GM23248 (cell line): ENCODE results near the gene ALAS2. TPM values are rescaled to one million over a fixed set of nuclear protein-coding genes. Genes with fewer than 3 reads are reported as not detected.

Experiments
- DNase-seq: peaks from one replicate; pipeline ENCODE4 v3.0.0-alpha.2; 2015
- H2AFZ ChIP-seq: fragments of 200-600 bp; sonication (generic); 2 replicates; pipeline ENCODE4 v1.6.1; 2016; ENCODE audit warnings: antibody characterized with exemption
- H3F3A ChIP-seq: fragments of 200-600 bp; sonication (generic); 2 replicates; pipeline ENCODE4 v1.6.1; 2016; ENCODE audit warnings: mild to moderate bottlenecking, antibody characterized with exemption, mixed run types; ENCODE audit not compliant: insufficient read depth
- H3K27ac ChIP-seq: fragments of 200-600 bp; sonication (generic); 2 replicates; pipeline ENCODE4 v1.5.1; 2016; ENCODE audit warnings: mild to moderate bottlenecking
- H3K27me3 ChIP-seq: fragments of 200-600 bp; sonication (generic); replicated peaks from 2 replicates; pipeline ENCODE4 v1.6.1; 2016; ENCODE audit warnings: mild to moderate bottlenecking; ENCODE audit not compliant: insufficient read depth
- H3K36me3 ChIP-seq: fragments of 200-600 bp; sonication (generic); 2 replicates; pipeline ENCODE4 v1.6.1; 2016; ENCODE audit warnings: low read depth, mild to moderate bottlenecking
- H3K4me1 ChIP-seq: fragments of 200-600 bp; sonication (generic); 2 replicates; pipeline ENCODE4 v1.6.1; 2016; ENCODE audit warnings: mild to moderate bottlenecking; ENCODE audit not compliant: insufficient read depth
- H3K4me2 ChIP-seq: fragments of 200-600 bp; sonication (generic); one replicate; pipeline ENCODE4 v1.6.1; 2016; ENCODE audit warnings: mild to moderate bottlenecking; ENCODE audit not compliant: unreplicated experiment
- H3K4me3 ChIP-seq: fragments of 200-600 bp; sonication (generic); 2 replicates; pipeline ENCODE4 v1.5.1; 2016; ENCODE audit warnings: mild to moderate bottlenecking
- H3K79me2 ChIP-seq: fragments of 200-600 bp; sonication (generic); 2 replicates; pipeline ENCODE4 v1.6.1; 2016; ENCODE audit warnings: mild to moderate bottlenecking; ENCODE audit not compliant: insufficient read depth
- H3K9ac ChIP-seq: fragments of 200-600 bp; sonication (generic); 2 replicates; pipeline ENCODE4 v1.6.1; 2016; ENCODE audit warnings: mild to moderate bottlenecking
- H3K9me2 ChIP-seq: fragments of 200-600 bp; sonication (generic); 2 replicates; pipeline ENCODE4 v1.6.1; 2016; ENCODE audit warnings: mixed run types, mild to moderate bottlenecking, moderate library complexity; ENCODE audit not compliant: insufficient read depth
- H3K9me3 ChIP-seq: fragments of 200-600 bp; sonication (generic); one replicate; pipeline ENCODE4 v1.6.1; 2017; ENCODE audit warnings: low read depth
- H4K20me1 ChIP-seq: fragments of 200-600 bp; sonication (generic); 2 replicates; pipeline ENCODE4 v1.6.0; 2016; ENCODE audit not compliant: insufficient read depth
- EZH2 ChIP-seq: fragments of 200-600 bp; sonication (generic); IDR thresholded peaks from 2 replicates; pipeline ENCODE4 v1.6.1; 2018; ENCODE audit warnings: antibody characterized with exemption, mild to moderate bottlenecking; ENCODE audit not compliant: insufficient read depth, poor library complexity, severe bottlenecking
- EZH2phosphoT487 ChIP-seq: fragments of 200-600 bp; sonication (generic); IDR thresholded peaks from 2 replicates; pipeline ENCODE4 v1.6.1; 2018; ENCODE audit warnings: antibody characterized with exemption, moderate library complexity, mild to moderate bottlenecking, low read depth; ENCODE audit not compliant: insufficient read depth
- WGBS, 2 experiments: methylation state at CpG; one replicate each; pipeline ENCODE4 v1.1.6; 2015 to 2017; ENCODE audit warnings: low lambda C conversion rate in 2 of 2, low coverage in 1 of 2; ENCODE audit errors: missing lambda C conversion rate in 2 of 2; 5-methylcytosine and 5-hydroxymethylcytosine counted together
- in situ Hi-C: fragments of 300-500 bp; cut with MboI; formaldehyde crosslinking; loops from 2 replicates; pipeline ENCODE4 v1.15.0; 2020
- polyA plus RNA-seq: library from polyadenylated mRNA; unstranded; fragments of >200 nt; fragmentation: Nextera tagmentation; extraction: Ambion mirVana; gene quantifications from 2 replicates; pipeline ENCODE4 v1.2.1, GENCODE V29; 2016
- total RNA-seq: library from RNA; depleted of rRNA; stranded (reverse); fragments of >200 nt; shearing (Covaris generic); gene quantifications from 2 replicates; pipeline ENCODE4 v1.2.3, GENCODE V29; 2014

The ALAS2 gene
- total and polyA plus RNA-seq, 2 experiments from 2014 or later: not detected

- in situ Hi-C loops: no loop called here
- H3K4me3 ChIP-seq: no peak overlapping the region
- no peaks in the 10 kb centered on the region for H3K9me2 ChIP-seq
- H3K9ac ChIP-seq: no peak overlapping the region
- no peaks in the 10 kb centered on the region for H4K20me1 ChIP-seq
- H3K4me1 ChIP-seq: no peaks in the 10 kb centered on the region
- DNase-seq: peak; percentile 16
- no peaks in the 10 kb centered on the region for H3K36me3 ChIP-seq
- no peaks in the 10 kb centered on the region for H3F3A ChIP-seq
- no peaks in the 10 kb centered on the region for H3K27me3 ChIP-seq
- H3K9me3 ChIP-seq: no peaks in the 10 kb centered on the region
- WGBS, 2 experiments: 36 to 80% methylated on average over 3 of the region's 3 CpGs
- H3K79me2 ChIP-seq: no peaks in the 10 kb centered on the region
- TF ChIP-seq EZH2phosphoT487: no peak
- no peak for TF ChIP-seq EZH2
- no peak overlapping the region for H2AFZ ChIP-seq
- H3K27ac ChIP-seq: no peak overlapping the region
- H3K4me2 ChIP-seq: no peak overlapping the region
These were observed 8.7 kb upstream of the ALAS2 start for GRCh38 chrX:55039471-55039870.

DNA sequence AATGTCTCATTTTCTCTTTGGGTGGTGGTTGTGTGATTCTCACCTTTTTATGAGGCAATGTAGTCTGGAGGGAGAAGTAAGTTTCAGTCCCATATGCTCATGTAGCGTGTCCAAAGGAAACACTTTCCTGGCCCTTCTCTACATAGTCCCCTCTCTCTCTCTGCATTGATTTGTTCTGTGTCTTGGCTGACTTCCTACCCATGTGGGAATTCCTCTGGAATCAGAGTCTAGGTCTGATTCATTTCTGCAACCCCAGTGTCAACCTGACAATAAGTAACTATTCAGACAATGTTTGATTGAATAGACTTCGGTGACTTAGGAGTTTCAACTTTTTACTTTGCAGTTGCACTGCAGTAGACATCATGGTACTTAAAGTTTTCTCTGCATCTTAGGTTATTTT lies 2.7 kb upstream of the ALAS2 start:
- Histone ChIP-seq H3K36me3 (no peaks in the 10 kb centered on the region), H3F3A (no peaks in the 10 kb centered on the region), H3K4me3 (no peak overlapping the region), H3K4me2 (no peak overlapping the region), H3K79me2 (no peaks in the 10 kb centered on the region), H2AFZ (no peak overlapping the region), H3K27ac (no peak overlapping the region), H3K27me3 (no peaks in the 10 kb centered on the region), H3K4me1 (no peaks in the 10 kb centered on the region), H3K9me3 (no peaks in the 10 kb centered on the region), H3K9me2 (no peaks in the 10 kb centered on the region), H3K9ac (no peak overlapping the region), H4K20me1 (no peaks in the 10 kb centered on the region)
- DNase-seq: no peak
- 24 to 28% methylated on average over 2 of the region's 2 CpGs for WGBS, 2 experiments
- TF ChIP-seq EZH2phosphoT487 (no peak), EZH2 (no peak)
- in situ Hi-C loops: no loop called here

- no peak overlapping the region for H2AFZ ChIP-seq
- TF ChIP-seq EZH2phosphoT487: no peak
- TF ChIP-seq EZH2: no peak
- WGBS, 2 experiments: 34 to 47% methylated on average over 2 of the region's 2 CpGs
- no peak overlapping the region for H3K4me3 ChIP-seq
- no peaks in the 10 kb centered on the region for H3K36me3 ChIP-seq
- no peak overlapping the region for H3K4me2 ChIP-seq
- H4K20me1 ChIP-seq: no peaks in the 10 kb centered on the region
- no peaks in the 10 kb centered on the region for H3K9me2 ChIP-seq
- H3K4me1 ChIP-seq: no peaks in the 10 kb centered on the region
- H3K9me3 ChIP-seq: no peaks in the 10 kb centered on the region
- H3K79me2 ChIP-seq: no peaks in the 10 kb centered on the region
- no peak overlapping the region for H3K27ac ChIP-seq
- in situ Hi-C loops: no loop called here
- no peak for DNase-seq
- no peaks in the 10 kb centered on the region for H3F3A ChIP-seq
- H3K9ac ChIP-seq: no peak overlapping the region
- H3K27me3 ChIP-seq: no peaks in the 10 kb centered on the region
These were observed 1.5 kb downstream of the ALAS2 start for GRCh38 chrX:55029291-55029690.

- no peaks in the 10 kb centered on the region for H3K9me2 ChIP-seq
- H3K4me2 ChIP-seq: no peak overlapping the region
- no peaks in the 10 kb centered on the region for H4K20me1 ChIP-seq
- DNase-seq: no peak
- no peaks in the 10 kb centered on the region for H3F3A ChIP-seq
- no peaks in the 10 kb centered on the region for H3K79me2 ChIP-seq
- H2AFZ ChIP-seq: no peak overlapping the region
- no peaks in the 10 kb centered on the region for H3K4me1 ChIP-seq
- no peak overlapping the region for H3K4me3 ChIP-seq
- H3K27ac ChIP-seq: no peak overlapping the region
- H3K27me3 ChIP-seq: no peaks in the 10 kb centered on the region
- no peaks in the 10 kb centered on the region for H3K36me3 ChIP-seq
- in situ Hi-C loops: no loop called here
- H3K9me3 ChIP-seq: no peaks in the 10 kb centered on the region
- no peak overlapping the region for H3K9ac ChIP-seq
- TF ChIP-seq EZH2 (no peak), EZH2phosphoT487 (no peak)
These were observed 2.2 kb downstream of the ALAS2 start for GRCh38 chrX:55028611-55029010.

DNA sequence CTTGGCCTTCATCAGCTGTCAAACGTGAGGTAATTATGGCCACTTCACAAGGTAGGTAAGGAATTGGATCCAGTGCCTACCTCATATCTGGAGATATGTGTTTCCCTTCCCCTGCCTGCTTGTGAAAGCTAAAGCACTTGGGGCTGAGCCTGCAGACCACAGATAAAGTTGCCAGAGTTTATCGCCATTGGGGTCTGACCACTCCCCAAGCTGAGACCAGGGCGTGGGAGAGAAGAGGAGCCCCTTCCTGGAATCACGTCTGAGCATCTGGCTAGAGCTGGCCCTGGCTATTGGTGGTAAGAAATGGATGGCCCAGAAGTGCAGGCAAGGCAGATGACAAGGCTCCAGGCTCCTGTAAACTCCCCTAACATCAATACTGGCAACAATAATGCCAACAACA lies 2.7 kb downstream of the ALAS2 start:
- H3K27me3 ChIP-seq: no peaks in the 10 kb centered on the region
- no peaks in the 10 kb centered on the region for H3K36me3 ChIP-seq
- H4K20me1 ChIP-seq: no peaks in the 10 kb centered on the region
- in situ Hi-C loops: no loop called here
- no peak overlapping the region for H3K9ac ChIP-seq
- no peak overlapping the region for H3K4me3 ChIP-seq
- no peak overlapping the region for H3K27ac ChIP-seq
- H3K9me2 ChIP-seq: no peaks in the 10 kb centered on the region
- 0 to 12% methylated on average over 1 to 4 of the region's 4 CpGs for WGBS, 2 experiments
- TF ChIP-seq EZH2: no peak
- TF ChIP-seq EZH2phosphoT487: no peak
- no peaks in the 10 kb centered on the region for H3K4me1 ChIP-seq
- H3K79me2 ChIP-seq: no peaks in the 10 kb centered on the region
- H3K4me2 ChIP-seq: no peak overlapping the region
- no peaks in the 10 kb centered on the region for H3K9me3 ChIP-seq
- no peak for DNase-seq
- H2AFZ ChIP-seq: no peak overlapping the region
- H3F3A ChIP-seq: no peaks in the 10 kb centered on the region
